HEK293 (cell line): ENCODE results near the gene BHLHE41.

Experiments
- GLIS2 ChIP-seq: fragments of 450-650 bp; formaldehyde crosslinking; IDR thresholded peaks from 2 replicates; pipeline ENCODE4 v1.5.1; 2016; ENCODE audit warnings: missing biosample characterization, missing genetic modification characterization
- IKZF3 ChIP-seq: fragments of 450-650 bp; IDR thresholded peaks from 2 replicates; pipeline ENCODE4 v1.5.0; 2018; ENCODE audit warnings: missing biosample characterization, mild to moderate bottlenecking, missing genetic modification characterization, moderate library complexity
- KLF9 ChIP-seq: fragments of 450-650 bp; formaldehyde crosslinking; IDR thresholded peaks from 2 replicates; pipeline ENCODE4 v1.5.1; 2016; ENCODE audit warnings: missing biosample characterization, missing genetic modification characterization, low read depth
- ZEB2 ChIP-seq: fragments of 450-650 bp; formaldehyde crosslinking; IDR thresholded peaks from 2 replicates; pipeline ENCODE4 v1.5.1; 2016; ENCODE audit warnings: missing biosample characterization, missing genetic modification characterization
- ZNF112 ChIP-seq: fragments of 450-650 bp; formaldehyde crosslinking; IDR thresholded peaks from 2 replicates; pipeline ENCODE4 v1.5.0; 2017; ENCODE audit warnings: missing biosample characterization, missing genetic modification characterization
- ZNF121 ChIP-seq: fragments of 450-650 bp; formaldehyde crosslinking; IDR thresholded peaks from 2 replicates; pipeline ENCODE4 v1.5.1; 2016; ENCODE audit warnings: missing biosample characterization, missing genetic modification characterization
- ZNF23 ChIP-seq: fragments of 450-650 bp; formaldehyde crosslinking; IDR thresholded peaks from 2 replicates; pipeline ENCODE4 v1.5.1; 2016; ENCODE audit warnings: missing biosample characterization, missing genetic modification characterization, borderline replicate concordance
- ZNF529 ChIP-seq: fragments of 450-650 bp; formaldehyde crosslinking; IDR thresholded peaks from 2 replicates; pipeline ENCODE4 v1.5.1; 2017; ENCODE audit warnings: missing genetic modification characterization, missing biosample characterization; ENCODE audit not compliant: insufficient replicate concordance
- TF ChIP-seq, protein P1 (sequence below): fragments of 450-650 bp; formaldehyde crosslinking; IDR thresholded peaks from 2 replicates; pipeline ENCODE4 v1.5.1; 2016; ENCODE audit warnings: missing biosample characterization, missing genetic modification characterization
- TF ChIP-seq, protein P2 (sequence below): sonication (generic); formaldehyde crosslinking; IDR thresholded peaks from 2 replicates; pipeline ENCODE4 v1.8.1; 2022; ENCODE audit warnings: mild to moderate bottlenecking, moderate library complexity, missing genetic modification reagents
- TF ChIP-seq, protein P3 (sequence below): fragments of 450-650 bp; formaldehyde crosslinking; optimal IDR thresholded peaks from 2 replicates; pipeline ENCODE3; 2016; ENCODE audit warnings: missing biosample characterization, mild to moderate bottlenecking, missing genetic modification characterization

DNA sequence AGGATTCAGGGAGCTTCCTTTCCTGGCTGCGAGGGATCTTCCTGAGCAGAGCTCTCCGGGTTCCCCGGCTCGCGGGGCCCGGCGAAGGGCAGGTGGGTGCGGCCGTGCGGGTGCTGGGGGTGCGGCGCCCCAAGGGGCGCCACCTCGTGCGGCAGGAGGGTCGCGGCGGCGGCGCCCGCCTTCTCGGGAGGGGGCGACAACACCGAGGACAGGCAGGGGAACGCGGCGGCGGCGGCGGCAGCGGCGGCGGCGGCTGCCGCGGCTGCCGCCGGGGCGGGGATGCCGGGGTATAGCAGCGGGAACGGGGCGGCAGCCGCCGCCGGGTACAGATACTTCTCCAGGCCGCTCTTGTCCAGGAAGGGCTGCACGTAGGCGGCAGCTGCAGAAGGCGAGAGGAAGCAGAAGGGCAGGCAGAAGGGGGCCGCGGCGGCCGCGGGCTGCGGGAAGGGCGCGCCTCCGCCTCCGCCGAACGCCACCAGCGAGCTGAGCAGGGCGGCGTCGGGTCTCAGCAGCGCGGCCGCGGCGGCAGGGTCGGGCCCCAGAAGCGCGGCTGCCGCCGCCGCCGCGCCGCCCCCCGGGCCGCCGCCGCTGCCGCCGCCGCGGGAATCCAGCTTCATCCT, 2.7 kb downstream of the BHLHE41 start:
- TF ChIP-seq, protein P1, sequence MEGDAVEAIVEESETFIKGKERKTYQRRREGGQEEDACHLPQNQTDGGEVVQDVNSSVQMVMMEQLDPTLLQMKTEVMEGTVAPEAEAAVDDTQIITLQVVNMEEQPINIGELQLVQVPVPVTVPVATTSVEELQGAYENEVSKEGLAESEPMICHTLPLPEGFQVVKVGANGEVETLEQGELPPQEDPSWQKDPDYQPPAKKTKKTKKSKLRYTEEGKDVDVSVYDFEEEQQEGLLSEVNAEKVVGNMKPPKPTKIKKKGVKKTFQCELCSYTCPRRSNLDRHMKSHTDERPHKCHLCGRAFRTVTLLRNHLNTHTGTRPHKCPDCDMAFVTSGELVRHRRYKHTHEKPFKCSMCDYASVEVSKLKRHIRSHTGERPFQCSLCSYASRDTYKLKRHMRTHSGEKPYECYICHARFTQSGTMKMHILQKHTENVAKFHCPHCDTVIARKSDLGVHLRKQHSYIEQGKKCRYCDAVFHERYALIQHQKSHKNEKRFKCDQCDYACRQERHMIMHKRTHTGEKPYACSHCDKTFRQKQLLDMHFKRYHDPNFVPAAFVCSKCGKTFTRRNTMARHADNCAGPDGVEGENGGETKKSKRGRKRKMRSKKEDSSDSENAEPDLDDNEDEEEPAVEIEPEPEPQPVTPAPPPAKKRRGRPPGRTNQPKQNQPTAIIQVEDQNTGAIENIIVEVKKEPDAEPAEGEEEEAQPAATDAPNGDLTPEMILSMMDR (tag by site-specific recombination): no peak
- TF ChIP-seq KLF9 (tag by site-specific recombination) (no peak), ZNF121 (tag by site-specific recombination) (no peak), ZNF23 (no peak), ZNF529 (tag by site-specific recombination) (no peak), GLIS2 (peak; percentile 27; the same call in 1 of the 2 replicates), ZNF112 (no peak), ZEB2 (no peak), IKZF3 (tag by site-specific recombination) (no peak; the same call in 1 of the 2 replicates)
- TF ChIP-seq, protein P2, sequence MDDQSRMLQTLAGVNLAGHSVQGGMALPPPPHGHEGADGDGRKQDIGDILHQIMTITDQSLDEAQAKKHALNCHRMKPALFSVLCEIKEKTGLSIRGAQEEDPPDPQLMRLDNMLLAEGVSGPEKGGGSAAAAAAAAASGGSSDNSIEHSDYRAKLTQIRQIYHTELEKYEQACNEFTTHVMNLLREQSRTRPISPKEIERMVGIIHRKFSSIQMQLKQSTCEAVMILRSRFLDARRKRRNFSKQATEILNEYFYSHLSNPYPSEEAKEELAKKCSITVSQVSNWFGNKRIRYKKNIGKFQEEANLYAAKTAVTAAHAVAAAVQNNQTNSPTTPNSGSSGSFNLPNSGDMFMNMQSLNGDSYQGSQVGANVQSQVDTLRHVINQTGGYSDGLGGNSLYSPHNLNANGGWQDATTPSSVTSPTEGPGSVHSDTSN (CRISPR knock-in tag): no peak
- TF ChIP-seq, protein P3, sequence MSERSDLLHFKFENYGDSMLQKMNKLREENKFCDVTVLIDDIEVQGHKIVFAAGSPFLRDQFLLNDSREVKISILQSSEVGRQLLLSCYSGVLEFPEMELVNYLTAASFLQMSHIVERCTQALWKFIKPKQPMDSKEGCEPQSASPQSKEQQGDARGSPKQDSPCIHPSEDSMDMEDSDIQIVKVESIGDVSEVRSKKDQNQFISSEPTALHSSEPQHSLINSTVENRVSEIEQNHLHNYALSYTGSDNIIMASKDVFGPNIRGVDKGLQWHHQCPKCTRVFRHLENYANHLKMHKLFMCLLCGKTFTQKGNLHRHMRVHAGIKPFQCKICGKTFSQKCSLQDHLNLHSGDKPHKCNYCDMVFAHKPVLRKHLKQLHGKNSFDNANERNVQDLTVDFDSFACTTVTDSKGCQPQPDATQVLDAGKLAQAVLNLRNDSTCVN: no peak
